GM19395 (cell line): ENCODE results near the gene ARGLU1.
"Not testable (repeated sequence)": the region's sequence is repeated elsewhere in the genome, so short reads cannot be mapped to it uniquely, and the experiment has no call there.

ENCODE experiments used
- ATAC-seq: cut with Tn5 transposase; IDR thresholded peaks from one replicate; pipeline ENCODE4 v1.9.1; 2021; ENCODE audit warnings: mild to moderate bottlenecking, moderate library complexity; ENCODE audit not compliant: unreplicated experiment

ARGLU1 gene, protein sequence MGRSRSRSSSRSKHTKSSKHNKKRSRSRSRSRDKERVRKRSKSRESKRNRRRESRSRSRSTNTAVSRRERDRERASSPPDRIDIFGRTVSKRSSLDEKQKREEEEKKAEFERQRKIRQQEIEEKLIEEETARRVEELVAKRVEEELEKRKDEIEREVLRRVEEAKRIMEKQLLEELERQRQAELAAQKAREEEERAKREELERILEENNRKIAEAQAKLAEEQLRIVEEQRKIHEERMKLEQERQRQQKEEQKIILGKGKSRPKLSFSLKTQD

DNA sequence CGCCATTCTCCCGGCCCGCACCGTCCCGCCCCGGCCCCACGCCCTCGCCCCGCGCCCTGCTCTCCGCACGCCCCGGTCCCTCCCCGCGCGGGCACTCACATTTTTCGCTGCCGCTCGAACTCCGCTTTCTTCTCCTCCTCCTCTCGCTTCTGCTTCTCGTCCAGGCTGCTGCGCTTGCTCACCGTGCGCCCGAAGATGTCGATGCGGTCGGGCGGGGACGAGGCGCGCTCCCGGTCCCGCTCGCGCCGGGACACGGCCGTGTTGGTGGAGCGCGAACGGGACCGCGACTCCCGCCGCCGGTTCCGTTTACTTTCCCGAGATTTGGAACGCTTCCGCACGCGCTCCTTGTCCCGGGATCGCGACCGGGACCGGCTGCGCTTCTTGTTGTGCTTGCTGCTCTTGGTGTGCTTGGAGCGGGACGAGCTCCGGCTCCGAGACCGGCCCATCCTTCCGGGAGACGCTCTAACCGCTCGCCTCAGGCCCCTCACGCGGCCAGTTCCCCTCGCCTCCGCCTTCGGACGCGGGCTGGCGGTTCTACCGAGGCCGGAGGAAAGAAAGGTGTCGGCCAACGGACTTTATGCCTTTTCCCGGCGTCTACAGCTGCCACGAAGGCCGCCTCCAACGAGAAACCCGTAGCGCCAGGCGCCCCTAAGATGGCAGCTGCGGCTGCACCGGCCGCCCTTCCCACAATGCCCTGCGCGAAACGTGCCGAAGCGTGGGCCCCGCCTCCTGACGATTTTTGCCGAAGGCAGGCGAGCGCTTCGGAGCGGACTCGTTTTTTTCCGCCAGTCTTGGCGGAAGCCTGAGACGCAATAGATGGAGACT, at the start of gene ARGLU1:
ARGLU1 (minus strand) TSS at position 664 of the 825 bp plus-strand sequence; CDS start at position 446, 218 bp downstream.
- peak; percentile 77 for ATAC-seq

DNA sequence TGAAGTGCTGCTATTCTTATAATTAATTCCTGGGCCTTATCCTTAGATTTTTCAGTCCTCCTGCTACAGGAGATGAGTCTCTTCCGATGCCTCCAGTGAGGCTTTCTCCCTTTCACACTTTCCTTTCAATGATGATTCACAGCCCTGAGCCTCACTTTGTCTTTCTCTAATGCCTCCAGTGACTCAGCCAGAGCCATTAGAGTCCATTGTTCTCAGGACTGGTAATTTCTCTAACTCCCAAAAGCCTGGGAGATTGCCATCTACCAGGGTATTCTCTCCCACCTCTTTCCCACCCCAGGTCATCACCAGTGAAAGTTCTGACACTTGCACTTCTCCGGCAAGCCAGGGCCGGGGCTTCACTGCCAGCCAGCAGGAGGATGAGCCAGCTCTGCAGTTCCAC, 49.6 kb upstream of the ARGLU1 start:
- no peak for ATAC-seq

DNA sequence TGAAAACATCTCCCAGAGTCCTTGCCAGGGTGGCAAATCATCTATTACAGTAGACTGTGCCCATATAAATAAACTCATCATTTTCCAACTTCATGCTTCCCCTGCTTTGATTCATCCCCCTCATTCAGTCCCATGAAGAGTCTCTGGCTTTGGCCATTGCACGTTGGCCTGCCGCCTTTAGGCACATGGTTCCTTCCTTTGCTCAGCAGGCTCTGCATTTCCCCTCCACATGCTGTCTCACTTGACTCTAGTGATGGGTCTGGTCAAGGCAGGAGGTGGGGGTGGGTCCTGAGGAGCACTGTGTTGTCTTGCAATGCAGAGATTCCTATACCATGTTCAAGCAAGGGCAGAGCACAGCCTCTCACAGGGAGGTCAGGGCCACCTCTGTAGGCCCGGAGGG, 48.8 kb upstream of the ARGLU1 start:
- ATAC-seq: no peak

DNA sequence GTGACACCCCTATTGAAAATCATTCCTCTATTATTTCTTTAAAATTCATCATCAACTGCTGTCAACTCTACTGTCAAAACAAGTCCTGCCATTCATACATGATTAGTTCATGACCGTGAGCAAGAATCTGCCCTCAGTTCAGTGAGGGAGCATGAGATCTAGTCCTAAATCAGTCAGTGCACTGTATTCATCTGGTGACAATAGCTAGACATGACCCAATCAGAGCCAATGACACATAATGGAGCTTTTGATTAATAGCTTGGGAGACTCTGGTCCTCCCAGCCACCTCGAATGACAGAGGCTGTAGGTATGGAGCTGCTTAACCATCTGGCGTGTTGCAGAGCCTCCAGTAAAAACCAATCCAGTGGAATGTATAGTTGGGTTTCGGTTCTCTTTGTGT, 46.9 kb upstream of the ARGLU1 start:
- ATAC-seq: no peak

DNA sequence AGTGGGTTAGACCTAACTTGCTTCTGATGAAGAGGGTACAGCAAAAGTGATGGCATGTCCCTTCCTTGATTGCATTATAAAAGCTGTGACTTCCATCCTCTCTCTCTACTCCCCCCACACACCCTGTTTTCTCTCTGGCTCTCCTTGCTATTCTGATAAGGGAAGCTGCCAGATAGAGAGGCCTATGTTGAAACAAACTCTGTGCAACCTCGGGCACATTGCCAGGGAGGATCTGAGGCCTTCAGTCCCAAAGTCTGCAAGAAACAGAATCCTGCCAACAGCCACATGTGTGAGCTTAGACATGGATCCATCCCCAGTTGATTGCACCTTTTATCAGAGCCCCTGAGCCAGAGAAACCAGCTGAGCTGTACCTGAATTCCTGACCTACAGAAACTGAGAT, 44.8 kb upstream of the ARGLU1 start:
- no peak for ATAC-seq

DNA sequence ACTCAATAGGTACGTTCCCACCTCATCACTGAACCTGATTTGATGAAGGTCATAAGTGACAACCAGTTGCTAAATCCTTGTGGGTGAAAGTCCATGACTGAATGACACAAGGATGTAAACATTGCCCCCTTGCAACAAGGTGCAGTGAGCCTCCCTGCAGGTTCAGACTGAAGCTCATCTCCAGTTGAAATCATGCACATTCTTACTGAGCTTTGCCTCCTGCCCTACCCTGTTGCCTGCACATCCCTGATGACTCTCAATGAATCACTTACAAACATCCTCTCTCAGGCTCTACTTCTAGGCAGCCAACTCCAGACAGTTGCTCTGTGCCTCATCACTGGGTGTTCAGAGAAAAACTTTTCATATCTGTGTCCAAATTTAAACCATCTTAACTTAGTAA, 42.5 kb upstream of the ARGLU1 start:
- no peak for ATAC-seq

DNA sequence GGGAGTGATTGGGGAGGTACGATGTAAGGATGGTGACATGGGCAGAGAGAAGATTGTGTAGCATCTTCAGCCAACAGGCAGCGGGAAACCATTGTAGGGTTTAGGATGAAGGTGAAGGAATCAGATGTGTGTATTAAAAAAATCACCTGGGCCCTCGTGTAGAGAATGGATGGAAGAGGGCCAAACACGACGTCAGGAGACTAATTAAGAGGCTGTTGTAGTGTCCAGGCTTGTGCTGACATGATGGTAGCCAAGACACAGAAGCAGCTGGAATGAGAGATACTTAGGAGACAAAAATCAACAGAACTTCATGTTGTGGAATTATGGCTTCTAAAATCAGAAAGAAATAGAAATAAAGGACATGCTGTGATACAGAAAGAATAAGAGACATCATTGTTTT, 41.2 kb upstream of the ARGLU1 start:
- ATAC-seq: no peak

DNA sequence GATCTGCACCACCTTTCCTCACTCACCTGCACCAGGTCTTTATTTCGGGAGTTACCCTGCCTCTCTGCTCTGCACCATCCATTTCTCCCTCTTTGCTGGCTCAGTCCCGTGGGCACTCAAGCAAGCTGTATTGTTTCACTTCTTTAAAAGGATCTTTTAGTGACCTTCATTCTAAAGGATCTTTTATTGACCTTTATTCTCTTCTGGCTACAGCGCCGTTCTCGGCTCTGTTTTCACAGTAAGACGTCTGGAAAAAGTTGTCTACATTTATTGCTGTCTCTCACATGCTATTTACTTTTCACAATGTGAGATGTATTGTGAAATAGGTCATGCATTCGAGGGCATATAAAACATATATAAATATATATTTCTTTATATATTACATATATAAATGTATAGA, 35.6 kb upstream of the ARGLU1 start:
- no peak for ATAC-seq

DNA sequence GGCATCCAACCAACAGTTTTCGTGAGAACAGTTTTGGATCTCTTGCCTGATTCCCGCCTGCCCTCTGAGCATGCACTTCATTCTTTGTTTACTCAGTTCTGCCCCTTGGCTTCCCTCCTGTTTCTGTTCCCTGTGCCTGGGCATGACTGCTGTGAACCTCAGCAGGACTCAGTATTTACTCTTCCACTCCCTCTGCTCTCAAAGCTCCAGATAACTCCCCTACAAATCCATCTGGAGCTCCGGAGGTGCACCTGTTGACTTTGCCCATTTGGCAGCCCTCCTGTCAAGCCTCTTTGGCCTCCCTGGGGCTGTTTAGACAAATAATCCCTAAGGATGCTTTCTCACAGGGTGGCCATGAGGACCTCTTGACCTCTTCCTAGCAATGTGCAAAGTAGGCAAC, 34.2 kb upstream of the ARGLU1 start:
- ATAC-seq: no peak

DNA sequence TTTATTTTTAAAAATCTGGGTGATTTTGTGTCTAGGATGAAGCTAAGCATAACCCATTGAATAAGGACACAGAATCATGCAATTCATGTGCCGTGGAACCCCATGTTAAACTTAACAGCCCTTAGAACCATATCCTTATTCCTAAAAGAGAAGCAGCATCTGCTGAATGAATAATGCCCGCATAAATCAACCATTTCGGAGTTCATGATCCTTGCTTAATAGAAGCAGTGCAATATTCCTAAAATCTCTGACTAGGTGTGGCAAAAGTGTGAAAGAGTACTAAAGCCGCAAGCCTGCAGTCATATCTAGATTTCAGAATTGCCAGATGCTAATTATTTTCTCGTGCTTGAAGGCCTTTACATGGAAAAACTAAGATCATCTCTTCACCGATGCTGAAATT, 33.6 kb upstream of the ARGLU1 start:
- no peak for ATAC-seq

DNA sequence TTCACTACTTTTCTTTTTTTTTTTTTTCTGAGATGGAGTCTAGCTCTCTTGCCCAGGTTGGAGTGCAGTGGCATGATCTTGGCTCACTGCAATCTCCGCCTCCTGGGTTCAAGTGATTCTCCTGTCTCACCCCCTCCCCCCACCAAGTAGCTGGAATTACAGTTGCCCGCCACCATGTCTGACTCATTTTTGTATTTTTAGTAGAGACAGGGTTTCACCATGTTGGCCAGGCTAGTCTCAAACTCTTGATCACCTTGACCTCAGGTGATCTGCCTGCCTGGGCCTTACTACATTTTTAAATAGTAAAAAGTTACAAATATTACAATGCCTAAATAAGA, 32.8 kb upstream of the ARGLU1 start:
- not testable (repeated sequence) for ATAC-seq

DNA sequence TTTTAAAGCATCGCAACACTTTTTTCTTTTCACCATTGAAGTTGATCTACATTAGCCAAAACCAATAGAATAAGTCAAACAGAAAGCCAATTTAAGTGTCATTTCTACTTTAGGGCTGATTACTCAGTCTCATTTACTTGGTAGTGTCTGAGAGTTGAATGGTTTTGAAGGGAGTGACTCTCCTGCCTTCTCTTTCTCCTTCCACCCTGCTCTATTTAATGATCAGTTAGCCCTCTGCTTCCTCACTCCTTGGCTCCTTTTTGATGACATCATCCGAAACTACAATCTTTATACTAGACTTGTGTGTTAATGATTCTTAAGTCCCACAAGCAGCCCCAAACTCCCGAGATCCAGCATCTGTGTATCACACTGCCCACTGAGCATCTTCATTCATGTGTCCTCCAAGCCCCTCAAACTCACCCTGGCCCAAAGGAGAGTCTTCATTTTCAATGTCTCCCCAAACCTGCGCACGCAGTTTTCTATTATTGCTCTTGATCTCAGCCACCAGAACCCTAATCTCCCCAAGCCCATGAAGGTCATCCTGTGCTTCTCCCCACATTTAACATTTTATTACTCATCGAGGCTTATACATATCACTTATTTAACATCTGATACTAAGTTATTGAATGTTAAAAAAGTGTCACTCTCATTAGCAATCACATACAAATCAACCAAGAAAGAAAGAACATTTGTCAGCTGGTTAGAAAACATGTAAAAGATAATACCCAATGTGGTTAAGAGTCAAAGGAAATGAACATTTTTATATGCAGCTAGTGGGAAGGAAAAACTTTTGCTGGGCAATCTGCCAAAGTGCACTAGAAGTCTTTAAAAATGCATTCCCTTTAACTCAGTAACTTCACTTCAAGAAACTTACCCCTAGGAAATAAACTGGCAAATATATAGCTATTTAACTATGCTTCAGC, 32.2 kb upstream of the ARGLU1 start:
- no peak for ATAC-seq

DNA sequence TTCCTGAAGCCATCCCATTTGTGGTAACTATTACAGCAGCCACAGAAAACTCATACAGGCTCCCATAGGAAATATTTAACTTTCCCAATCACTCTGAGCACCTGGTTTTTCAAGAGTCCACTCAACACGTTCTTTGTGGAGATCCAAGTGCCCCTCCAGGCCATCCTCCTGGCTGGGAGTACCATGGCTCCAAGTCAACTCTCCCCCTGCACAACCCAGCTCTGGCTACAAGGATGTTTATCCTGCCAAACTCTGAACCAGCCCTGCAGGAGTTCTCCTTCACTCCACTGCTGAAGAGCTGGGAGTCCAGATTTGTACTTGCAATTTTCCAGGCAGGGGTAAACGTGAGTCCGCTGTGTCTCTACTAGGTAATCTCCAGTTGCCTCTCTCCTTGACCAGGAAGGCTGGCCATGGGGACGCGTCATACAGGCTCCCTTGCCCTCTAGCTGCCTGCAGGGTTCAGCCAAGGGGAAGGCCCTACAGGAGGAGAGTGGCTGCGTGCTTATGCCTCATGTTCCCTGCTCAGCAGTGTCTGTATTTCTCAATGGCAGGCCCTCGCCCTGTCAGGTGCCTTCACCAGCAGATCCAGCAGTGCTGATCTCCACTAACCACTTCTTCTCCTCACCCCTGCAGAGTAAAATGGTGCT, 29.9 kb upstream of the ARGLU1 start:
- no peak for ATAC-seq

DNA sequence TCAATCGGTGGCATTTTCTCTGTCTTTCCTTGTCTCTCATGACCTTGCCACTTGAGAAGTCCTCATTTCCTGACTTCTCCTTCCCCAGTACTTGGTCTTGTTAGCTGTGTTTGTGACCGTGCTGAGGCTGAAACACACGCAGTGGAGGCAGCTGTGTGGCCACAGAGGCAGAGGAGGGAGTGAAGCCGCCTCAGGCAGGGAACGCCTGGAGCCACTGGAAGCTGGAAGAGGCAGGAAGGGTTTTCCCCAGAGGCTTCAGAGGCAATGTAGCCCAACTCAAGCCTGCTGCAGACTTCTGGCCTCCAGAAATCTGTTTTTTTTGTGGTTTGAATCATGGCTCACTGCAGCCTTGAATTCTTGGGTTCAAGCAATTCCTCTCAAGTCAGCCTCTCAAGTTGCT, 29.2 kb upstream of the ARGLU1 start:
- no peak for ATAC-seq

DNA sequence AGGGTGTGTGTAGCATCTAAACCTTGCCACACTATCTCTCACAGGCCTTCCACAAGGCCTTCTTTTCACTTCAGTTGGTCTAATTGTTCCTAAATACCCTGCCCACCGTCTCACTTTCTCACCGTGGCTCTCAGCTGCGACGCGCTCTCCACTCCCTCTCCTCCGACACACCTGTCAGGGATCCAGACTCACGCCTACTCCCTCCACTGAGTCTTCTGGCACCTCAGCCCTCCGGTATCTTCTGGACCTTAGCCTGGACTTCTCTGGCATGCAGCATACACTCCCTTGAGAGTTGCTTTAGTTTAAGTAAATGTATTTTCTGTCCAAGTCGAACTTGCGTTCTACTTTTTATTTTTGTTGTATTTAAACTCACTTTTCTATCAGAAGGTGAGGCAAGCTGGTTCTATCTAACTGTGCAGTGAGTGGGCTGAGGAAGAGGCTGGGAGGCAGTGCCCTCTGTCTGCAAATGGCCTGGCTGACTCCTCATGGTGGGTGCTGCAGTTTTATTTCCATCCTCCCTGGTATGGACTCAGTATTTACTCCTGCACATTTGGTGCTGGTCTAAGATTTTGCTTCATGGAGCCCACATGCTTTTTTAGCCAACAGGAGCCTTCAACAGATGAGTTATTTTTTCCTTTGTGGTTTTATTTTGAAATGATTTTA, 28.5 kb upstream of the ARGLU1 start:
- ATAC-seq: no peak

DNA sequence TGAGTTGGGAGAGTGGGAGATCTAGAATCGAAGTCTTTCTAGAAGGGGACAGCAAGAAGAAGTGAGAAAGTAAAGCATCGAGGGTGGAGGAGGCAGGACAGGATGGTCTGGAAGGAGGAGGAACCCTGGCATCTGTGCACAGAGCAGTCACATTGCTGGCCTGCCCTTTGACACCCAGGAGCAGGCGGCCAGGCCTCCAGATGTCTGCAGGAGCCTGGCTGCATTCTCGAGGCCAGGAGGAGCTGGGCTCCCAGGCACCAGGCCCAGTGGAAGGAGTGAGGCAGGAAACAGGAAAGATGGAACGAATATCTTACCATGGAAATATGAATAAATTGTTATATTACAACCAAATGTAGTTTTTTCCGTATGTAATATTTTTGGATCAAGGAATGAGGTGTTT, 27.7 kb upstream of the ARGLU1 start:
- no peak for ATAC-seq

DNA sequence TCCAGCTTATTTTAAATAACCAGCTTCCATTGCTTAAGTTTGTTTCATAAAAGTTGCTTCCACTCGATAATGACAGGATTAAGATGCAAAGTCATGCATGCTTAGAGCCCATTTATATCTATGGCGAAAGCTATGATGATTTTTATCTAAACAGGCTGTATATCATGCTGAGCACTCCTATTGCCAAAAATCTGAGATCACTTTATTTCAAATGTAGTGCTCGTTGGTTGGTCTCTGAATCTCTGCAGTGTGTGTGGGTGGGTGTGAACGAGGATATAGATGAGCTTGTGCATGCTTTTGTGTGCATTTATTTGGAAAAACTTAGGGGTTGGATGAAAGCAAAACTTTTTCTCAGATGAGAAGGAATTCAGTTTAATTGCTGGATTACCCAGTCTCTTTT, 27.0 kb upstream of the ARGLU1 start:
- no peak for ATAC-seq

DNA sequence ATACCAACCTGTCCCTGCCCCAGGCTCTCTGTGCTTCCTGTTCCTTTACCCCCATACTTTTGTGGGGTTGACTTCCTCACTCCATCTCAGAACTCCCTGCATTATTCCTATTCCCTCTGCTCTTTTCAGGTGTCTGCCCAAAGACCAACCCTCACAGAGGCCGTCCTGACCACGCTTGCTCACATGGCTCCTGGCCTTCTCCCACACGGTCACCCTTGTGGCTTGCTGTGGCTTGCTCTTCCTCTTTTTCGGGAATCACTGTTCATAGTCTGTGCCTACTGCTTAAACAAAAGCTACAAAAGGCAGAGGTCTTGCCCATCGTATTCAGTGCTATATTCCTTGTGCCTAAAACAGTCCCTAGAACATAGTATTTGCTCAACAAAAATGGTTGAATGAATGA, 25.2 kb upstream of the ARGLU1 start:
- ATAC-seq: no peak

DNA sequence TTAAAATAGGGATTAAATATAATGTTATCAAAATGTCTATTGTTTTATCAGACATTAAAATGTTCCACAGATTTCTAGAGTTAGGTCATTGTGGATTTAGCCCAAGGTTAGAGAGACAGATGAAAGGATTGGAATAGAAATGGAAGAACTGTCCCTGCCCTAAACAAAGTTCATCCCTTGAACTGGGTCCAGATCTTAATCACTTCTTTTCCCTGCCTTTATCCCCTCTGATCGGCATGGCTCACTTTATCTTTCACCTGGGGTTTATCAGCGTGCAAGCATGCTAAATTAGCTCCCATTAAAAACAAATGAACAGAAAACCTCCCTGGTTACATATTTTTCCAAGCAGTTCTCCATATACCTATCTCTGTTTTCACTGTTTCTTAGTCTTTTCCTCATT, 23.4 kb upstream of the ARGLU1 start:
- no peak for ATAC-seq

DNA sequence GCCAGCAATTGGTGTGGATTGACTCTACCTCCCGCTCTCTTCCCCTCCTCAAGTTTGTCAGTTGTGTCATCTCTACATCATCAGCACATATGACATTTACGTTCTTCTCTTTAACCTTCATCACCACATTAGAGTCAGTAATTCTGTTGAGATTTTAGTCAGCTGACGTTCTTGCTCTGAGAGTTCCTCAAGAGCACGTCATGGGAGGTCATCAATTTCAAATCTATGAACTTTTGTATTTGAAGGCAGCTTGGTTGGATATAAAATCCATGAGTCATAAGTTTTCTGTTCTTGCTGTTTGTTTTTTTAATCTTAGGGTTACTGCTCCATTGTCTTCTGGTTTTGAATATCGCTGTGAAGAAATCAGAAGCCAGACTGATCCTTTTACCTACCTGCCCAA, 21.8 kb upstream of the ARGLU1 start:
- ATAC-seq: no peak

DNA sequence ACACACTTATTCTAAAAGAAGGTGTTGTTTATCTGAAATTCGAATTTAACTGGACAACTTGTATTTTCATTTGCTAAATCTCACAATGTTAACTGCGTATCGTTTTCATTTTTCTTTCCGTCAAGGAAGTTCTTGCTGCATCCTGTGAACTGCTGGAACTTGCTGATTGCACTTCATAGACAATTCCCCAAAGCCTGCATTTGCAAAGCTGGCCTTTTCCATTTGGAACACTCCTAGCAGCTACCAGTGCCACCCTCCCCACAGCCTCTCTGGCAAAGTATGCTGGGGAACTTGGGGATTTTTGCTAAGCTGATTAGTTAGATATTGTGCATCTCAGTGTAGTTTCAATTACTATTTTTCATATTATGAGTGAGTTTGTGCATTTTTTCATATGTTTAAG, 20.4 kb upstream of the ARGLU1 start:
- no peak for ATAC-seq
